Suprapubic skin (tissue), 2 donors: ENCODE results near the gene TRPV4.

Experiments used
- EP300 ChIP-seq: sonication (generic); formaldehyde crosslinking; IDR thresholded peaks from one replicate; pipeline ENCODE4 v1.6.1; 2017; ENCODE audit warnings: antibody characterized with exemption
- POLR2A ChIP-seq, 2 donors: fragments of 450-650 bp; IDR thresholded peaks; one replicate each; pipeline ENCODE4 v1.6.1; 2017; ENCODE audit warnings: antibody characterized with exemption in 2 of 2, mild to moderate bottlenecking in 2 of 2, moderate library complexity in 2 of 2

- TF ChIP-seq POLR2A (IDR thresholded peaks at IDR 0.05) (no peak), EP300 (no peak)
These were observed 65.7 kb downstream of the TRPV4 start for GRCh38 chr12:109767456-109767855.
